Activated T-cell treated with anti-CD3 and anti-CD28 coated beads, Interleukin-2, amount 50 U/mL, for 72 hours (primary cell): ENCODE measurements around the gene SESTD1. TPM values are rescaled to one million over a fixed set of nuclear protein-coding genes. Genes with fewer than 3 reads are reported as not detected.

Experiments
- total RNA-seq, 2 donors: library from RNA; stranded (reverse); gene quantifications; one replicate each; pipeline ENCODE4 v1.2.3, GENCODE V29; 2022

Gene SESTD1
- total RNA-seq, 2 donors from 2014 or later: 10.7 to 11.9 TPM

Other genes with a start within 250 kb of the SESTD1 start
- 1 to 10 TPM; 5.3 to 9.4 TPM for gene CCDC141, start 214.7 kb downstream of the SESTD1 start, total RNA-seq